Measurements from ENCODE around the gene SMYD3. TPM values are rescaled to one million over a fixed set of nuclear protein-coding genes. Genes with fewer than 3 reads are reported as not detected.

Gene SMYD3
- total and polyA plus RNA-seq, 10 of the 15 experiments (the other 5 are each of a cell fraction or from before 2014, with no cell fraction given): 18.3 to 54.0 (median 24.8) TPM

DNA sequence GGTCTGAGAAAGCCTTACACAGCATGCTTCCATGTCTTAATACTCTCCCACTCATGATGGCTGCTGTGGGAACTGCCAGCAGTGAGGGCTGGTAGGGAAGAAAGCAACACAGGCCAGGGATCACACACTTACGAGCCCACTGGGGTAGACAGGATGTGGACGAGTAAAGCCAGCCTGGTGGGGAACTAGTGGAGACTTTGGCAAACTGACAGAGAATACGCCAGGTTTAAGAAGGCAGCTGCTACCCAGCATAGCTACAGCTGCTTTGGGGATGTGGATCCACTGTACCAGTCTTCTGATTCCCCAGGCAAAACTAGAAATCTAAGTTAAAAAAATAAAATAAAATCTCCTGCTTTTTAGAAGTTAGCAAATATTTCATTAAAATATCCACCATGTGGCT is 664.0 kb downstream of the SMYD3 start (continued):
- TF ChIP-seq, protein P1, sequence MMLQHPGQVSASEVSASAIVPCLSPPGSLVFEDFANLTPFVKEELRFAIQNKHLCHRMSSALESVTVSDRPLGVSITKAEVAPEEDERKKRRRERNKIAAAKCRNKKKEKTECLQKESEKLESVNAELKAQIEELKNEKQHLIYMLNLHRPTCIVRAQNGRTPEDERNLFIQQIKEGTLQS (IDR thresholded peaks at IDR 0.05; ENCODE audit: borderline replicate concordance, extremely low read depth, low read depth, low read length): no peak

DNA sequence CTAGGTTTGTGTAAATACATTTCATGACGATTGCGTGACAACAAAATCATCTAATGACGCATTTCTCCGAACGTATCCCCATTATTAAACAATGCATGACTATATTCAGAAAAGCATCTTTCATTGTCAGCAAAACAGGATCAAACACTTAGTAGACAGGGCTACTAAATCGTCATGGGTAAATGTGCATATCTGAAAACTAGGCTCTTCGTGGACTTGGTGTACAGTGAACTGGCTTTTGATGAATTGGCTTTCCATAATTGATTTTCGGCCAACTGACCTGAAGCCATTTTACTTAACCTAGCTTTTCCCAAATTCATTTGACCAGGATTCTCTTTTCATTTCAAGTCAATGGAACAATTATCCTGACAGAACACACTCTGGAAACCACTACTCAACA is 665.0 kb downstream of the SMYD3 start:
- ChIA-PET RAD21 (ENCODE audit: unreplicated experiment) (no interaction called here), CTCF (interaction anchor here (1.2 to 1.4 kb wide), 2 partner anchors 9 to 30 kb away, joined by 4 to 5 read pairs; no protein-coding TSS in a partner anchor)
- in situ Hi-C loops (cut with MboI): no loop called here

More for the DNA sequence above, 665.0 kb downstream of the SMYD3 start:
- no peaks in the 10 kb centered on the region for H3K36me3 ChIP-seq (ENCODE audit: control insufficient read depth in 2 of 2, insufficient read depth in 2 of 2, low read length in 1 of 2)
- no peak overlapping the region for H3K9ac ChIP-seq (ENCODE audit: control insufficient read depth, insufficient read depth, low read length)
- ChIA-PET POLR2A (no interaction called here), SMC1A (ENCODE audit: uncharacterized antibody, unreplicated experiment) (interaction anchor here (1.1 to 2.0 kb wide), 2 partner anchors 9 to 16 kb away, joined by 3 to 8 read pairs; no protein-coding TSS in a partner anchor)
- no peak overlapping the region for H3K4me2 ChIP-seq (ENCODE audit: control insufficient read depth, insufficient read depth)
- no peak overlapping the region for H3K27ac ChIP-seq (ENCODE audit: control insufficient read depth, insufficient read depth)
- H3K9me3 ChIP-seq (replicated peaks; ENCODE audit: control insufficient read depth, insufficient read depth, low read length): no peaks in the 10 kb centered on the region
- H3K4me3 ChIP-seq: no peak overlapping the region
- no peak for TF ChIP-seq YBX1 (IDR thresholded peaks at IDR 0.05)
- no peak for TF ChIP-seq NFXL1 (IDR thresholded peaks at IDR 0.05; ENCODE audit: borderline replicate concordance)
- TF ChIP-seq RAD51 (IDR thresholded peaks at IDR 0.05): no peak
- no peak for TF ChIP-seq DPF2 (IDR thresholded peaks at IDR 0.05)
- TF ChIP-seq, protein P2, sequence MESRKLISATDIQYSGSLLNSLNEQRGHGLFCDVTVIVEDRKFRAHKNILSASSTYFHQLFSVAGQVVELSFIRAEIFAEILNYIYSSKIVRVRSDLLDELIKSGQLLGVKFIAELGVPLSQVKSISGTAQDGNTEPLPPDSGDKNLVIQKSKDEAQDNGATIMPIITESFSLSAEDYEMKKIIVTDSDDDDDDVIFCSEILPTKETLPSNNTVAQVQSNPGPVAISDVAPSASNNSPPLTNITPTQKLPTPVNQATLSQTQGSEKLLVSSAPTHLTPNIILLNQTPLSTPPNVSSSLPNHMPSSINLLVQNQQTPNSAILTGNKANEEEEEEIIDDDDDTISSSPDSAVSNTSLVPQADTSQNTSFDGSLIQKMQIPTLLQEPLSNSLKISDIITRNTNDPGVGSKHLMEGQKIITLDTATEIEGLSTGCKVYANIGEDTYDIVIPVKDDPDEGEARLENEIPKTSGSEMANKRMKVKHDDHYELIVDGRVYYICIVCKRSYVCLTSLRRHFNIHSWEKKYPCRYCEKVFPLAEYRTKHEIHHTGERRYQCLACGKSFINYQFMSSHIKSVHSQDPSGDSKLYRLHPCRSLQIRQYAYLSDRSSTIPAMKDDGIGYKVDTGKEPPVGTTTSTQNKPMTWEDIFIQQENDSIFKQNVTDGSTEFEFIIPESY (IDR thresholded peaks at IDR 0.05): no peak
- no peak for TF ChIP-seq TCF3 (IDR thresholded peaks at IDR 0.05; ENCODE audit: borderline replicate concordance, insufficient read depth, low read depth, low read length)
- TF ChIP-seq ZNF217 (IDR thresholded peaks at IDR 0.05): no peak
- no peak for TF ChIP-seq ZNF274 (IDR thresholded peaks at IDR 0.05; ENCODE audit: insufficient read depth, insufficient read length)
- TF ChIP-seq SMAD1 (IDR thresholded peaks at IDR 0.05; ENCODE audit: low read depth, partially characterized antibody): no peak
- no peak for TF ChIP-seq MTA3 (IDR thresholded peaks at IDR 0.05; ENCODE audit: borderline replicate concordance, low read length)
- TF ChIP-seq STAT1 (conservative IDR thresholded peaks at IDR 0.05): no peak
- no peak for TF ChIP-seq ZSCAN29 (IDR thresholded peaks at IDR 0.05)
- TF ChIP-seq, protein P3, sequence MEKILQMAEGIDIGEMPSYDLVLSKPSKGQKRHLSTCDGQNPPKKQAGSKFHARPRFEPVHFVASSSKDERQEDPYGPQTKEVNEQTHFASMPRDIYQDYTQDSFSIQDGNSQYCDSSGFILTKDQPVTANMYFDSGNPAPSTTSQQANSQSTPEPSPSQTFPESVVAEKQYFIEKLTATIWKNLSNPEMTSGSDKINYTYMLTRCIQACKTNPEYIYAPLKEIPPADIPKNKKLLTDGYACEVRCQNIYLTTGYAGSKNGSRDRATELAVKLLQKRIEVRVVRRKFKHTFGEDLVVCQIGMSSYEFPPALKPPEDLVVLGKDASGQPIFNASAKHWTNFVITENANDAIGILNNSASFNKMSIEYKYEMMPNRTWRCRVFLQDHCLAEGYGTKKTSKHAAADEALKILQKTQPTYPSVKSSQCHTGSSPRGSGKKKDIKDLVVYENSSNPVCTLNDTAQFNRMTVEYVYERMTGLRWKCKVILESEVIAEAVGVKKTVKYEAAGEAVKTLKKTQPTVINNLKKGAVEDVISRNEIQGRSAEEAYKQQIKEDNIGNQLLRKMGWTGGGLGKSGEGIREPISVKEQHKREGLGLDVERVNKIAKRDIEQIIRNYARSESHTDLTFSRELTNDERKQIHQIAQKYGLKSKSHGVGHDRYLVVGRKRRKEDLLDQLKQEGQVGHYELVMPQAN (conservative IDR thresholded peaks at IDR 0.05): no peak
- no peak for TF ChIP-seq BHLHE40 (IDR thresholded peaks at IDR 0.05; ENCODE audit: borderline replicate concordance in 1 of 2, low read depth in 2 of 2, low read length in 1 of 2)
- TF ChIP-seq SIN3A (IDR thresholded peaks at IDR 0.05; ENCODE audit: low read depth, low read length): no peak
- no peak for TF ChIP-seq FOXK2 (IDR thresholded peaks at IDR 0.05)
- no peaks in the 10 kb centered on the region for H3K79me2 ChIP-seq (ENCODE audit: control insufficient read depth, insufficient read depth, low read length)
- WGBS (ENCODE audit: insufficient coverage, insufficient replicate concordance, low lambda C conversion rate, missing lambda C conversion rate): 93% methylated on average over 8 of the region's 8 CpGs
- BruUV-seq (replicated peaks): no TSS peak
- no peaks in the 10 kb centered on the region for H3K27me3 ChIP-seq (replicated peaks in 1 of 2; ENCODE audit: control insufficient read depth in 2 of 2, insufficient read depth in 2 of 2, low read length in 1 of 2)
- FAIRE-seq (no peak), ATAC-seq (no peak), DNase-seq (ENCODE audit: low read depth, low spot score) (no peak)
- no peaks in the 10 kb centered on the region for H4K20me1 ChIP-seq (ENCODE audit: control insufficient read depth, insufficient read depth)
- no peak overlapping the region for H2AFZ ChIP-seq (ENCODE audit: control insufficient read depth, low read depth, low read length)
- intact Hi-C loops (cut with micrococcal nuclease; ENCODE audit: unreplicated experiment): no loop called here
- H3K4me1 ChIP-seq (ENCODE audit: control insufficient read depth, insufficient read depth, low read length): no peaks in the 10 kb centered on the region
